IPS-NIHi11 (cell line): ENCODE measurements around the gene RPS6KC1.
"Not testable (repeated sequence)": the region's sequence is repeated elsewhere in the genome, so short reads cannot be mapped to it uniquely, and the experiment has no call there.

Source experiments
- DNase-seq: peaks from one replicate; pipeline ENCODE4 v3.0.0; 2012; ENCODE audit warnings: mixed read lengths, low spot score

Gene RPS6KC1

GRCh38 chr1:213051127-213051880 is at the start of gene RPS6KC1:
Gene RPS6KC1 (plus strand): TSS chr1:213051241. CDS start chr1:213051405, 164 bp downstream.
- peak; percentile 93 for DNase-seq

- DNase-seq = no peak
These were observed 47.8 kb upstream of the RPS6KC1 start for GRCh38 chr1:213003256-213003655.

DNA sequence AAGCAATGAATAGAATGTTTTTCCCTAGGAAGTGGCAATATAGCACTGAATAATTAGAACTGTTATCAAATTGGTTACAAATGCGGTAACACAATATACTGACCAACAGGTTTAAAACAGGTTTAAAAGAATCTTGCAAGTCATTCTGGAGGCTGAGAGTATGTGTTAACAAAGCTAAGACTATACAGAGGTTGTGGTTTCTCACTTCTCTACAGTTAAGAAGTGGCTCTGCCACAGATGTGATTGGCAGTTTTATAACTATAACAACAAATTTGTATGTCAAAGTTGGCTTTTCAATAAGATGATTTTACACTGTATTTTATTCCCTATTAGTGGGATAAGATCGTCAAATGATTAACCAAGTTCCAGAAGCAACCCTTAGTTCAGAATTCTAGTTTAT is 42.5 kb upstream of the RPS6KC1 start:
- no peak for DNase-seq

DNA sequence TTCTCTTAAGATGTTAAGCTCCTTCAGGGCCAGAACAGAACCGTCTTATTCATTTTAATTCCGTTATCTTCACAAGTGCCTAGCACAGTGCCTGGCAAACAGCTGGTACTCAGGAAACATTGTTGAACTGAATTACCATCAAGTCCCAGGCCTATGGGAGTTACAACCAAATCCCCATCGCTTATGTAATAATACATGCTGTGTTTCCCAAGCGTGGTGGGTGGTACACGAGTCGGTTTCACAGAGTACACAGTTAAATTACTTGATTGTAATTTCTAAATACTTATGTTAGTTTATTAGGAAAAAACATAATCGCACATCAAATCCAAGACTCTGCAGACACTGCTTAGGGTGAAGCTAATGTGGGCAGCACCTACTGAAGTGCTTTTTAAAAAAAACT is 36.4 kb upstream of the RPS6KC1 start:
- no peak for DNase-seq

DNA sequence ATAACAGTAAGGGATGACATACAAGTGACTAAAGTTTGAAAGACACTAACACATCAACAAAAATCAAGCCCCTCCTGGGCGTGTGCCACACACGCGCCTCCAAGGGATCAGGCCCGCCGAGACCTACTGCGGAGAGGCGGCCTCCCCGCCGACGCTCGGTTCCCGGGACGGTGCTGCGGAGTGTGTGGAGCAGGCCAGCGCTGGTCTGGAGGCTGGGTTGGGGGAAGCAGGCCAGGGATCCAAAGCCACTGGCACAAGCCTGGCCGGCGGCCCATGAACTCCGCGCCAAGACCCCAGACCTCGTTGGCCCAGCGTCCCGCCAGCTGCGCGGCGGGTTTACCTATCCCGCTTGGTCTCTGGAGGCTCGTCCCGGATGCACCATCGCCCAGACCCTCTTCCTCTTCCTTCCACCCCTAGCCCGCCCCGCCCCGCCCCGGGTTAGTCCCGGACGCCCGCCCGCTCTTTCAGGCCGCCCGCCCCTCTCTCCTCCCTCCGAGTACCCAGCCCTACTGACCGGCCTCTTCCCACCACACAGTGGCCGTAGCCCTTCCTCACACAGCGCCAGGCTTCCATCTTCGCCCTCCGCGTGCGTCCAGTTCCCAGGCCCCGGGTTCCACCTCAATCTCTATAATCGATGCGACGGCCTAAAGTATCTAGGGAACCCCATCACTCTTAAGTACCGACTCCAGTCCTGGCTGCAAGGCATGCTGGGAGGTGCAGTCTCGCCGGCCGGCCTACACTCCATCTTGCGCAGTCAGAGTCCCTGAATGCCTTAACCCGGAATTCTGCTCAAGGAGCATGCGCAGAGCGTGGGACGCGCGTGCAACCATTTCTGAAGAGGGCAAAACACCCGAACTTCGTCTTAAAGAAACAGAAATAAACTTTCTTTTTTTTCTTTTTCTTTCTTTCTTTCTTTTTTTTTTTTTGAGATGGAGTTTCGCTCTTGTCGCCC is 35.7 kb upstream of the RPS6KC1 start, which contains the start of gene ANGEL2:
ANGEL2 (minus strand) TSS at position 769 of the 952 bp plus-strand sequence; CDS start at position 573, 196 bp downstream.
- peak; percentile 94 for DNase-seq

GRCh38 chr1:213017447-213018273 is 33.4 kb upstream of the RPS6KC1 start:
- no peak for DNase-seq

- DNase-seq = no peak
These were observed 31.6 kb upstream of the RPS6KC1 start for GRCh38 chr1:213019450-213019849.

- DNase-seq = no peak
These were observed 31.0 kb upstream of the RPS6KC1 start for GRCh38 chr1:213020016-213020415.

- DNase-seq = not testable (repeated sequence)
These were observed 24.0 kb upstream of the RPS6KC1 start for GRCh38 chr1:213027024-213027423.

GRCh38 chr1:213032651-213033050 is 18.4 kb upstream of the RPS6KC1 start:
- DNase-seq = no peak

- DNase-seq = no peak
These were observed 16.3 kb upstream of the RPS6KC1 start for GRCh38 chr1:213034713-213035112.

DNA sequence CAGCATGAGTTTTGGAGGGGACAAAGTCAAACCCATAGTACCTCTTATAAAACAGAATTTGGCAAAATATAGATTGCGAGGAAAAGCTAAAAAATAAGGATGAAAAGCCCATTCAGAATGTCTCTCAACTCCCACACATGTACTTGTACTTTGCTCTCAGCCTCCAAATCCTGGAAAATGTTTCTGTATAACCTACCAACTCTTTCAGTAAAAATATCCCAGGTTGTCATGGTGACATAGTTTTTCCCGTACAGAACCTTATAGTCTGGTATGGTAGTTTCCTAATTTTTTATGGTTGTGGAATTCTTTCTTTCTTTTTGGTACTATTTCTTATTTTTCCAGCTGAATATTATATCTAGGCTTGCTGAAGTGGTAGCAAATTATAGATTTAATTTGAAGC is 15.5 kb upstream of the RPS6KC1 start:
- DNase-seq = no peak

DNA sequence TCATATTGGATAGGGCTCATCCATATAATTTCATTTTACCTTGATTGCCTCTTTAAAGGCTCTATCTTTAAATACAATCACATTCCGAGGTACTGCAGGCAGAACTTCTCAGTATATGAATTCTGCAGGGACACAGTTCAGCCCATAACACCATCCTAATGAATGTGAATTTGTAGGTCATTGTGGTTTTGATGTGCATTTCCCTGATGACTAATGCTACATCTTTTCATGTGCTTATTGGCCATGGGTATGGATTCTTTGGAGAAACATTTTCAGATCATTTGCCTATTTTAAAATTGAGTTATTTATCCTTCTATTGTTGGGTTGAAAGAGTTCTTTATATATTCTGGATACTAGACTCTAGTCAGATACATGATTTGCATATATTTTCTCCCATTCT is 9.6 kb upstream of the RPS6KC1 start:
- no peak for DNase-seq

- DNase-seq = not testable (repeated sequence)
These were observed 5.5 kb upstream of the RPS6KC1 start for GRCh38 chr1:213045321-213046226.

DNA sequence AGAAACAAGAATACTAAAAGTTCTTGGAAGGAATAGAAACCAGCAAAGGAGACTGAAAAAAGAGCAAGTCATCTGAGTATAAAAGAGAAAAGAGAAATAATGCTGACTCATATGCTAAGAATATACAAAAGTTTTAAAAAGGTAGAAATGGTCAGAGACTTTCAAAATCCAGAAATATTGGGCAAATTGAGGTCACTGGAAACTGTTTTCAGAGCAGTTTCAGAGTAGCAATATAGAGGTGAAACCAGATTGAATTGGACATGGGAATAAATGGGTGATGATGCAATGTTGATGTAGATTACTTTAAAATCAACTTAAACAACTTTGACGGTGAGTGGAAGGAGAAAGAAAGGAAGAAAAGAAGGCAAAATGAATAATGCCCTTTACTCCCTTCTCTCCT is 1.8 kb upstream of the RPS6KC1 start:
- DNase-seq = no peak

DNA sequence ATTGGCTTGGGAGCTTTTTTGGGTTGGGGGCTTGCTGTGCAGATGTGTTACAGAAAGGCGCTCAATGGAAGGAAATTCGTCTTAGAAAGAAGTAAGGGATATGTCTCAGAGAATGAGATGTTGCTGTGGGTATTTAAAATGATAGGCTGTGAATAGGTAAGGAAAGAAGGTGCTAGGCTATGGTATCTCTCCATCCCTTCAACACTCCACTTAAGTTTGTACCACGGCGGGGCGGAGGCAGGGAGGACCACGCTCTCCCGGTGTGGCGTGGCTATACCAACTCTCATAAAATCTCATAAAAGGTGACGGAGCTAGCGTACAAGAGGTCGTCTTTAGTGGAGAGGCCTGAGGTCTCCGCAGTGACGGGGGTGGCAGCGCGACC is 305 bp upstream of the RPS6KC1 start:
- no peak for DNase-seq

DNA sequence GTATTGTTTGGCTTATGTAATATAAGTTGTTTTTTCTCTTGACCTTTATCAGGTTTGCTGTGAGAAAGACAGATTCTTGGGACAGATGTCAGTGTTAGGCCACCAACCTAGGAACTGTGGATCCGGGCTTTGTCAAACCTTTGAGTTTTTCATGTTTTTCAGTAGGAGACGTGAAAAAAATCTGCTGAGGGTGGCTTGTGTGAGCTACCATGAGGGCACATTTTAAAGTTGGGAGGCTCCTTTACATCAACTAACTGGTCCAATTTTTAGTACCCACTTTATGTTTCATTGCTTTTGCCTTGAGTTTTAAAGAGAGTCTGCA is 801 bp downstream of the RPS6KC1 start:
- no peak for DNase-seq

- no peak for DNase-seq
These were observed 2.4 kb downstream of the RPS6KC1 start for GRCh38 chr1:213053455-213053854.

DNA sequence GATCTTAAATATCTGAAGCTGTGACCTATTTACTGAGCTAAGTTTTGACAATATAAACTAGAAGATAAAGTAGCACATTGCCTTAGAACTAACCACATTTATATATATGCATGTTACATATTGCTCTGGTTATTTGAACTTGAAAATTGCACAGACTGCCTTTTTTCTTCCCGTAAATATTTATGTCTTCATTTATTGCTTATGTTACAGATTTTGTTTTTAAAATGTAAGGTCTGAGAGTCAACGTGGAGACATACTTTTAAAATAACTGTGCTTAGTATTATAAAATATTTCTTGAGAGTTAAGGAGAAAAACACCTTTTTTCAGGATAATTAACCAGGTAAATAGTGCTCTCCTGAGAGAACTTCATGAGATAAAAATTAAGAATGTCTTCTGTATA is 3.1 kb downstream of the RPS6KC1 start:
- DNase-seq = no peak

GRCh38 chr1:213054733-213055591 is 3.9 kb downstream of the RPS6KC1 start:
- no peak for DNase-seq
